WTC11 (cell line): ENCODE results near the gene PLXDC2. TPM values are rescaled to one million over a fixed set of nuclear protein-coding genes. Genes with fewer than 3 reads are reported as not detected.

Experiments
- ATAC-seq: fragments of 200-7000 bp; cut with Tn5 transposase; 2 replicates; pipeline ENCODE4 v1.10.0; 2021; ENCODE audit warnings: mild to moderate bottlenecking, moderate library complexity
- CTCF ChIA-PET: fragments of 300-600 bp; sonication (Branson Sonifier 250); formaldehyde crosslinking; loops from one replicate; lab custom pipeline; 2021; ENCODE audit warnings: antibody characterized with exemption; lab: Charles Lee
- POLR2A ChIA-PET: fragments of 350-600 bp; sonication (Branson Sonifier 250); formaldehyde crosslinking; loops from one replicate; lab custom pipeline; 2021; ENCODE audit warnings: antibody characterized with exemption; lab: Charles Lee
- DNase-seq: peaks from one replicate; pipeline ENCODE4 v3.0.0; 2021; ENCODE audit warnings: low spot score
- H3K27ac Mint-ChIP-seq: 2 replicates; pipeline ENCODE4 v1.8.0; 2021; ENCODE audit warnings: mixed read lengths
- H3K27me3 Mint-ChIP-seq: 2 replicates; pipeline ENCODE4 v1.8.0; 2021; ENCODE audit warnings: low read depth, mild to moderate bottlenecking, moderate library complexity, mixed read lengths
- H3K36me3 Mint-ChIP-seq: 2 replicates; pipeline ENCODE4 v1.8.0; 2021; ENCODE audit warnings: mixed read lengths
- H3K4me1 Mint-ChIP-seq: 2 replicates; pipeline ENCODE4 v1.8.0; 2022; ENCODE audit warnings: mixed read lengths
- H3K4me3 Mint-ChIP-seq: 2 replicates; pipeline ENCODE4 v1.8.0; 2021; ENCODE audit warnings: mild to moderate bottlenecking, moderate library complexity, mixed read lengths
- H3K9me3 Mint-ChIP-seq: 2 replicates; pipeline ENCODE4 v1.8.0; 2021; ENCODE audit warnings: mixed read lengths
- AFF4 ChIP-seq: sonication (generic); formaldehyde crosslinking; IDR thresholded peaks from 2 replicates; pipeline ENCODE4 v1.8.1; 2023; ENCODE audit warnings: mild to moderate bottlenecking, missing genetic modification reagents, borderline replicate concordance
- CREM ChIP-seq: sonication (generic); formaldehyde crosslinking; IDR thresholded peaks from 2 replicates; pipeline ENCODE4 v1.8.1; 2022; ENCODE audit warnings: mild to moderate bottlenecking, missing genetic modification reagents, moderate library complexity
- CTCF ChIP-seq: fragments of 200-600 bp; IDR thresholded peaks from 2 replicates; pipeline ENCODE4 v1.8.0; 2022; ENCODE audit warnings: antibody characterized with exemption
- E2F1 ChIP-seq: sonication (generic); formaldehyde crosslinking; IDR thresholded peaks from 2 replicates; pipeline ENCODE4 v1.8.0; 2022; ENCODE audit warnings: mild to moderate bottlenecking, missing genetic modification reagents
- ELF4 ChIP-seq: sonication (generic); formaldehyde crosslinking; IDR thresholded peaks from 2 replicates; pipeline ENCODE4 v1.8.1; 2022; ENCODE audit warnings: low read depth, mild to moderate bottlenecking, moderate library complexity, missing genetic modification reagents
- GRHL2 ChIP-seq: fragments of 250-450 bp; sonication (Bioruptor Pico); IDR thresholded peaks from 2 replicates; pipeline ENCODE4 v1.8.0; 2022; ENCODE audit warnings: mild to moderate bottlenecking, moderate library complexity; ENCODE audit not compliant: insufficient replicate concordance, severe bottlenecking
- HMGA2 ChIP-seq: fragments of 250-450 bp; sonication (Bioruptor Pico); IDR thresholded peaks from 2 replicates; pipeline ENCODE4 v1.4.0; 2021; ENCODE audit warnings: mild to moderate bottlenecking, moderate library complexity
- KAT7 ChIP-seq: sonication (generic); formaldehyde crosslinking; IDR thresholded peaks from 2 replicates; pipeline ENCODE4 v1.8.1; 2023; ENCODE audit warnings: missing genetic modification reagents, mild to moderate bottlenecking, borderline replicate concordance
- NFATC4 ChIP-seq: fragments of 250-450 bp; sonication (Bioruptor Pico); IDR thresholded peaks from 2 replicates; pipeline ENCODE4 v1.9.0; 2021; ENCODE audit warnings: mild to moderate bottlenecking
- NFYB ChIP-seq: sonication (generic); formaldehyde crosslinking; conservative IDR thresholded peaks from 2 replicates; pipeline ENCODE4 v1.8.0; 2022; ENCODE audit warnings: low read depth, missing genetic modification reagents
- PRRX2 ChIP-seq: fragments of 250-450 bp; sonication (Bioruptor Pico); IDR thresholded peaks from 2 replicates; pipeline ENCODE4 v1.8.0; 2021; ENCODE audit warnings: mild to moderate bottlenecking
- SMAD3 ChIP-seq: sonication (generic); formaldehyde crosslinking; IDR thresholded peaks from 2 replicates; pipeline ENCODE4 v1.8.0; 2022; ENCODE audit warnings: missing genetic modification reagents, mild to moderate bottlenecking, borderline replicate concordance
- USF1 ChIP-seq: sonication (generic); formaldehyde crosslinking; IDR thresholded peaks from 2 replicates; pipeline ENCODE4 v1.8.0; 2022; ENCODE audit warnings: mild to moderate bottlenecking, missing genetic modification reagents
- USF2 ChIP-seq: sonication (generic); formaldehyde crosslinking; IDR thresholded peaks from 2 replicates; pipeline ENCODE4 v1.8.1; 2023; ENCODE audit warnings: mild to moderate bottlenecking, missing genetic modification reagents, moderate library complexity
- ZBTB21 ChIP-seq: sonication (generic); formaldehyde crosslinking; IDR thresholded peaks from 2 replicates; pipeline ENCODE4 v1.8.1; 2023; ENCODE audit warnings: mild to moderate bottlenecking, missing genetic modification reagents, borderline replicate concordance
- ZBTB43 ChIP-seq: sonication (generic); formaldehyde crosslinking; IDR thresholded peaks from 2 replicates; pipeline ENCODE4 v1.8.1; 2023; ENCODE audit warnings: mild to moderate bottlenecking, missing genetic modification reagents
- ZNF138 ChIP-seq: sonication (generic); formaldehyde crosslinking; conservative IDR thresholded peaks from 2 replicates; pipeline ENCODE4 v1.8.1; 2022; ENCODE audit warnings: mild to moderate bottlenecking, moderate library complexity, missing genetic modification reagents
- ZNF396 ChIP-seq: fragments of 250-450 bp; sonication (Bioruptor Pico); IDR thresholded peaks from 2 replicates; pipeline ENCODE4 v1.8.0; 2021; ENCODE audit warnings: mild to moderate bottlenecking, moderate library complexity, borderline replicate concordance
- ZNF416 ChIP-seq: fragments of 250-450 bp; sonication (Bioruptor Pico); IDR thresholded peaks from 2 replicates; pipeline ENCODE4 v1.9.0; 2021; ENCODE audit warnings: mild to moderate bottlenecking, inconsistent platforms
- ZNF512 ChIP-seq: sonication (generic); formaldehyde crosslinking; IDR thresholded peaks from 2 replicates; pipeline ENCODE4 v1.8.1; 2022; ENCODE audit warnings: missing genetic modification reagents, borderline replicate concordance
- ZNF671 ChIP-seq: fragments of 250-450 bp; sonication (Bioruptor Pico); IDR thresholded peaks from 2 replicates; pipeline ENCODE4 v1.8.0; 2021; ENCODE audit warnings: mild to moderate bottlenecking
- total RNA-seq: library from RNA; stranded (reverse); gene quantifications from 3 replicates; pipeline ENCODE4 v1.2.3, GENCODE V29; 2021

PLXDC2 gene
- total RNA-seq, 1 experiment from 2014 or later = 31.7 TPM

GRCh38 chr10:20277820-20278219 lies 461.6 kb downstream of the PLXDC2 start:
- Mint-ChIP-seq H3K27me3 (no peaks in the 10 kb centered on the region), H3K27ac (no peak overlapping the region)
- CTCF ChIA-PET = no interaction called here

GRCh38 chr10:20281579-20281978 lies 465.3 kb downstream of the PLXDC2 start:
- DNase-seq (no peak), ATAC-seq (no peak)
- H3K36me3 Mint-ChIP-seq = peaks cover 20% of the 10 kb centered on the region
- ChIA-PET POLR2A (no interaction called here), CTCF (interaction anchor here (1.1 kb wide), 1 partner anchor 90 kb away, joined by 3 read pairs; no protein-coding TSS in a partner anchor)
- TF ChIP-seq USF1 (CRISPR knock-in tag) = no peak
- TF ChIP-seq PRRX2 (CRISPR knock-in tag) = no peak
- no peak for TF ChIP-seq AFF4 (CRISPR knock-in tag)
- no peak for TF ChIP-seq CREM (CRISPR knock-in tag)
- no peak for TF ChIP-seq ZBTB21 (CRISPR knock-in tag)
- TF ChIP-seq CTCF = no peak
- no peak for TF ChIP-seq E2F1
- TF ChIP-seq ZNF512 = no peak
- no peak for TF ChIP-seq ZNF138 (CRISPR knock-in tag)
- no peak for TF ChIP-seq KAT7 (CRISPR knock-in tag)
- no peak for TF ChIP-seq USF2 (CRISPR knock-in tag)
- TF ChIP-seq ZNF416 (CRISPR knock-in tag) = no peak
- no peak for TF ChIP-seq SMAD3 (CRISPR knock-in tag)
- TF ChIP-seq ZNF396 (CRISPR knock-in tag) = no peak
- no peak for TF ChIP-seq ZBTB43 (CRISPR knock-in tag)
- TF ChIP-seq NFYB (CRISPR knock-in tag) = no peak
- TF ChIP-seq GRHL2 = no peak
- no peak for TF ChIP-seq HMGA2 (CRISPR knock-in tag)
- no peak overlapping the region for H3K4me3 Mint-ChIP-seq
- H3K4me1 Mint-ChIP-seq = peaks cover 3% of the 10 kb centered on the region; the same call in 1 of the 2 replicates
- no peaks in the 10 kb centered on the region for H3K9me3 Mint-ChIP-seq
- H3K27ac Mint-ChIP-seq = no peak overlapping the region
- H3K27me3 Mint-ChIP-seq = no peaks in the 10 kb centered on the region

More at GRCh38 chr10:20277820-20278219, 461.6 kb downstream of the PLXDC2 start:
- peaks cover 20% of the 10 kb centered on the region for H3K36me3 Mint-ChIP-seq
- no peak for DNase-seq
- POLR2A ChIA-PET = no interaction called here
- TF ChIP-seq NFATC4 (CRISPR knock-in tag) = no peak
- no peak for TF ChIP-seq ELF4
- TF ChIP-seq ZNF671 = no peak
- TF ChIP-seq, all 79 proteins: peak for 0
- Mint-ChIP-seq H3K4me1 (peaks cover 14% of the 10 kb centered on the region), H3K9me3 (no peaks in the 10 kb centered on the region), H3K4me3 (no peak overlapping the region)
- no peak for ATAC-seq
